Thyroid gland (tissue), 4 donors: ENCODE measurements around the gene SEPTIN10.

Experiments used
- CTCF ChIP-seq, 6 experiments: fragments of 200-600 bp in 3 of 6; fragments of 450-650 bp in 3 of 6; sonication (generic) in 3 of 6; IDR thresholded peaks; one replicate each; pipeline ENCODE4 v1.5.1; 2016 to 2019; ENCODE audit warnings: antibody characterized with exemption in 6 of 6, mild to moderate bottlenecking in 2 of 6, inconsistent platforms in 1 of 6, moderate library complexity in 1 of 6
- POLR2A ChIP-seq, 2 donors: fragments of 450-650 bp; IDR thresholded peaks; one replicate each; pipeline ENCODE4 v1.6.1; 2017; ENCODE audit warnings: antibody characterized with exemption in 2 of 2, mild to moderate bottlenecking in 2 of 2, moderate library complexity in 1 of 2

- TF ChIP-seq CTCF (IDR thresholded peaks at IDR 0.05) (no peak), POLR2A (IDR thresholded peaks at IDR 0.05) (no peak)
These were observed 18.5 kb upstream of the SEPTIN10 start for GRCh38 chr2:109632158-109632789.
